Stimulated activated CD4-positive, alpha-beta T cell treated with anti-CD3 and anti-CD28 coated beads, Interleukin-12 subunit alpha, Interleukin-12 subunit beta, amount 100 ng/mL, for 4 hours (primary cell): ENCODE data around the gene ARL4C.
A peak's percentile ranks its signal among the peaks of the same experiment; 100 is the strongest.
"Not testable (repeated sequence)": the region's sequence is repeated elsewhere in the genome, so short reads cannot be mapped to it uniquely, and the experiment has no call there.

Source experiments
- DNase-seq: peaks from one replicate; pipeline ENCODE4 v3.0.0-alpha.2; 2020

Gene ARL4C

DNA sequence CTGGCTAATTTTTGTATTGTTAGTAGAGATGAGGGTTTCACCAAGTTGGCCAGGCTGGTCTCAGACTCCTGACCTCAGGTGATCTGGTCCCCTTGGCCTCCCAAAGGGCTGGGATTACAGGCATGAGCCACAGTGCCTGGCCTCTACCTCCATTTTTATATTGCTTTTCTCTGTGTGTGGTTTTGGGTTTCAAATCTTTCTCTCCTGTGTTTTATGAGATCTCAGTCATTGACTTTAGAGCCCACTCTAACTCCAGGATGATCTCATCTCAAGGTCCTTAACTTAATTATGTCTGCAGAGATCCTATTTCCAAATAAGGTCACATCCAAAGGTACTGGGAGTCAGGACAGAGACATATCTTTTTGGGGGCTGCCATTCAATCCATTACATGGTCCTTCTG is 24.7 kb downstream of the ARL4C start:
- DNase-seq: no peak

GRCh38 chr2:234469972-234470371 is 26.9 kb downstream of the ARL4C start:
- DNase-seq: no peak

DNA sequence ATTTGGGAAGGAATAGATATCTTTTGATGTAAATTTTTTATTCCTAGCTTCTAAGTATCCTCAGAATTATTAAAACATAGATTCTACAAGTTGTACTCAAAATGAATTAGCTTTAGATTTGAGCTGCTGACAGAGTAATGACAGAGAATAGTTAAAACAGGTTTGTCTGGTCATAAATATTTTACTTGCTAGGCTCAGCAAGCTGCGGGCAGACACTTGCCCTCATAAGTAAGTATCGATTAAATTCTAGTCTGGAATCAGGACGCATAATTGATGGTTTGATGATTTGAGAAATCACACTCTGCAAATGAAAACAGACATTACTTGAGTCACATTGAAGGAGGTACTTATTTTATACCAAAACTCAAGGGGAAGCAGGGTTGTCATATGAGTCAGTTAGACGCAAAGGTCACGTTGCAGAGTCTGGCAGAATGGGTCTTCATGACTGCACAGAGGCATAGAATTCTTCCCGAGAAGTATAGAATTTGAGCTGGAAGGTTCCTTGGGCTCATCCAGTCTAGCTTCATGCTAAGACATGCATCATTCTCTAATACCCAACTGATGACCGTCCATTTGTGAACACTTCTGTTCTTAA is 27.5 kb downstream of the ARL4C start:
- DNase-seq: no peak

DNA sequence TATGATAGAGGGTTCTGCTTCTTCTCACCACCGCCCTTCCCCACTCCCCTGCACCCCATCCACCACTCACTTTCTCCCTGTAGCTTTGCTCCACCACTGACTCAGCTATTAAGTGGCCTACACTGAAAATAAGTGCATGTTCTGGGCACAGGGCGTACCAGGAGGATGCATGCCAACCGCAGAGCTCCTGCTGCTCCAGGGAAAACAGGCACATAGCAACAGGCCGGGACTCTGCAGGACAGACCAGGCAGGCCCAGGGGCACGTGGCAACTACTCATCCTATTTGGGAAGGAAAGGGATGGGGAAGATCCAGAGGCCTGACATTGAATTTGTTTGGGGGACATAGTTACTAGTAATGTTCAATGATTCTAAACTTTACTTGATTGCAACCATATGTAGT is 28.4 kb downstream of the ARL4C start:
- DNase-seq: no peak

DNA sequence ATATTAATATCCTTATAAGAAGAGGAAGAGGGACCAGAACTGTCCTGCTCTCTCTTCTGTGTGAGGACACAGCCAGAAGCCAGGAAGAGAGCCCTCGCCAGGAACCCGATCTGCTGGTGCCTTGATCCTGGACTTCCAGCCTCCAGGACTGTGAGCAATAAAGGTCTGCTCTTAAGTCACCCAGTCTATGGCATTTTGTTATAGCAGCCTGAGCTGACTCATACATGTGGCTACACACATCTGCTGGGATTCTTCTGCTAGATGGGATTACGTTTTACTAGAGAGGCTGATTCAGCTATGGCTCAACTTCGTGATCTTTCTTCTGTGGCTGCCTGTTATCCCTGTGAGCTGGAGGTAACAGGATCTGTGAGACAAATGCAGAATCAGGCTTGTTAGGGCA is 29.6 kb downstream of the ARL4C start:
- DNase-seq: no peak

DNA sequence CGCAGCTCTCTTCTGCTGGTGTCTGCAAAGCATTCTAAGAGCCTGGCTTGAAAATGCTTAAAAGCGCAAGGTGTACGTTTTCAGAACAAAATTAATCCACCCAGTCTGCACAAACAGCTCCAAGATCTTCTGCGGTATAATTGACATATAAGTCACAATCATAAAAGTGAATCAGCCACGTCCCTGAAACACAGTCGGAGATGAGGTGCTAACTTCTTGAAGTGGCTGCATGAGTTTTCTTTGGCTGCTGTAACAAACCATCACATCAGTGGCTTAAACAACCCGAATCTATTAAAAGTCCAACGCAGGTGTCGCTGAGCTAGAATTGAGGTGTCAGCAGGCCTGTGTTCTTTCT is 32.6 kb downstream of the ARL4C start:
- DNase-seq: no peak

DNA sequence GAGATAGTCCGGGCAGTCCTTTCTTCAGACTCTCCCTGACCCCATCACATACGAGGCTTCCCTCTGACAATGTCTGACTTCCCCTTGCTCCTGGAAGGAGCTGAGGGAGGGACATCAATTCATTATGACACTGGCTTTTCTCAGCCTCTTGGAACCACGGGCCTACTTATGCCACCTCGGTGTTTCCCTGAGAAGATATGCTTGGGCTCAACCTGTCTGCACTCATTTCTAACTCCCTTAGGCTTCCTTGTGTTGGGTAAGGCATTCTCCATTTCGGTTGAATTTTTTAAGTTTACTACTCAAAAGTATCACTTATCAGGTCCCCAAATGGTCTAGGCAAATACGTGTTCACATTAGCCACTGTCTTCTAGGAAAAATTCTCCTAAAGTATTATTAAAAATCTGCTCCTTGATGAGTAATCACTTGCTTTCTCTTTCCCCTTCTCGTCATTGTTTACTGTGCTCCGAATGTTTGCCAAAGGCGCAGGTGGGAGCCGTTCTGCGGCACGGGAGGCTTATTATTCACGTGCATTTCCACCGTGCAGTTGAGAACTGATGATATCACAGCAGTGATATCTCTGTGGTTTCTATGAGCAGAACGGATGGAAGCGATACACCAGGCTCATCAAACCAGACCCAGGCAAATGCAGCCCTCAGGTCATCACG is 33.1 kb downstream of the ARL4C start:
- peak; percentile 57 for DNase-seq

- DNase-seq: no peak
Observed at GRCh38 chr2:234462218-234462992, 34.5 kb downstream of the ARL4C start.

DNA sequence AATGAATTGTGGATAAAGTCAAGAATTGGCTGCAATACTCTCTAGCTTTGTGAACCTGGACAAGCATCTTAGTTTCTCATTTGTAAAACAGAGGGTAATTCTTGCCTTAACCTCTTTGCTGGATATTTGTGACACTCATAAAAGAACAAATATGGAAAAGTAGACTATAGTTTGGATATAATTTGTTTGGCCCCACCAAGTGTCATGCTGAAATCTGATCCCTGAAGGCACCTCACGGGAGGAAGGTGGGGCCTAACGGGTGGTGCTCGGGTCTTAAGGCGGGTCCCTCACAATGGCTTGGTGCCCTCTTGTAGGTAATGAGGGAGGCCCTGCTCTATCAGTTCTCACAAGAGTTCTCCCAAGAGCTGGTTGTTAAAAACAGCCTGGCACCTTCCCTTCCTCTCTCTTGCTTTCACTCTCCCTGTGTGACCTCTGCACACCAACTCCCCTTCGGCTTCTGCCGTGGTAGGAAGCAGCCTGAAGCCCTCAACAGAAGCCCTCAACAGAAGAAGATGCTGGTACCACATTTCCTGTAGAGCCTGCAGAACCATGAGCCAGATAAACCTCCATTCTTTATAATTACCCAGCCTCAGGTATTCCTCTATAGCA is 37.4 kb downstream of the ARL4C start:
- no peak for DNase-seq

GRCh38 chr2:234458466-234458865 is 38.4 kb downstream of the ARL4C start:
- DNase-seq: no peak

DNA sequence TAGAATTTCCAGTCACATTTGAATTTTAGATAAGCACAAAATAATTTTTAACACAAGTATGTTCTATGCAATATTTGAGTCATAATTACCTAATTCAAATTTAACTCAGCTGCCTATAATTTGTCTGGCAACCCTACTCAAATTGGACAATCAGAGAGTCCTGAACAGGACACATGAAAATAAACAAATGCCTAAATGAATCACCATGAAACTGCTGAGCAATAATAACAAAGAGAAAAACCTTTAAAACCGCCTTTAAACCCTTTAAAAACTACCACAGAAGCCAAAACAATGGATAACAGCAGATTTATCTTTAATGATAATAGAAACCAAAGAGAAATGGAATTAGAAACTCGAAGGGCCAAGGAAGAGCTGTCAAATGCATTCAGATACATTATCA is 39.5 kb downstream of the ARL4C start:
- no peak for DNase-seq

DNA sequence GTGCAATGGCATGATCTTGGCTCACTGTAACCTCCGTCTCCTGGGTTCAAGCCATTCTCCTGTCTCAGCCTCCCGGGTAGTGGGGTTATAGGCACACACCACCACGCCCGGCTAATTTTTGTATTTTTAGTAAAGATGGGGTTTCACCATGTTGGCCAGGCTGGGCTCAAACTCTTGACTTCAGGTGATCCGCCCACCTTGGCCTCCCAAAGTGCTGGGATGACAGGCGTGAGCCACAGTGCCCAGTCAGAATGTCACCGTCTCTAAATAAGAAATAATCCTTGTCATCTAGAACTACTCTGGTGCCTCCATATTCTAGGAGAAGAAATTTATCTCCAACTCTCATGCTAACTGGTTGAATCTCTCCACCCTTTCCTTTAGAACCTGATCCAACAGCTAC is 41.6 kb downstream of the ARL4C start:
- DNase-seq: not testable (repeated sequence)

DNA sequence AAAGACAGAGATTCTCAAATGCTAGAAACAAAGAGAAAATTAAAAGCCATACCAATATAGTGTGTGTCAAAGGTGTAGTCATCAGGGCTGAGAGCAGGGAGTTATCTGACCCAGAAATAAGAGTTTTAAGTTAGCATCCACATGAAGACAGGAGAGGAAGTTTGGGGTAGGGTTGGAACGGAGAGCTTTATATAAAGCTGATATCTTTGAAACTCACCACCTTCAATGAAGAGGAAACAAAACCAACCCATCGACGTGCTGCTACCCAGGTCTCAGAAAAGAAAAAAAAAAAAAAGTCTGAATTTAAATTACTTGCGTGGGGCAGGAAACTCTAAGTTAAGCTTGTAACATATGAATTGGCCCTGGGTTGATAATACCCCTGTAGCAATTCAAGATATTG is 42.4 kb downstream of the ARL4C start:
- DNase-seq: no peak

DNA sequence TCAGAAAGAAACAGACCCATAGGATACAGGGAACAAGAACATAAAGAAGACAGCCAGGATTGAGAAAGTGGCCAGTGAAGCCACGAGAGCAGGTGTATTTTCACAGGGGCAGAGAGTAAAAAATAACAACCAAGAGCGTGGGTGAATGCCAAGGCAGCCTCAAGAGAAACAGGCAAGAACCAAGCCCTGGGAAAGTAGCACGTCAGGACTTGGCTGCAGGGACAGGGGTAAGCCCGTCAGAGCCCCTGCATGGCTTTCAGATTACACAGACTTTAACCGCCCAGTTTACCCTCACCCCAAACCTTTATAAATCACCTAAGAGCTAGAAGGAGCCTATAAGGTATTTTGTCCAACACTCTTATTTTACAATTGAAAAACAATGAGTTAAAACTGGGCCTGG is 43.7 kb downstream of the ARL4C start:
- DNase-seq: no peak

DNA sequence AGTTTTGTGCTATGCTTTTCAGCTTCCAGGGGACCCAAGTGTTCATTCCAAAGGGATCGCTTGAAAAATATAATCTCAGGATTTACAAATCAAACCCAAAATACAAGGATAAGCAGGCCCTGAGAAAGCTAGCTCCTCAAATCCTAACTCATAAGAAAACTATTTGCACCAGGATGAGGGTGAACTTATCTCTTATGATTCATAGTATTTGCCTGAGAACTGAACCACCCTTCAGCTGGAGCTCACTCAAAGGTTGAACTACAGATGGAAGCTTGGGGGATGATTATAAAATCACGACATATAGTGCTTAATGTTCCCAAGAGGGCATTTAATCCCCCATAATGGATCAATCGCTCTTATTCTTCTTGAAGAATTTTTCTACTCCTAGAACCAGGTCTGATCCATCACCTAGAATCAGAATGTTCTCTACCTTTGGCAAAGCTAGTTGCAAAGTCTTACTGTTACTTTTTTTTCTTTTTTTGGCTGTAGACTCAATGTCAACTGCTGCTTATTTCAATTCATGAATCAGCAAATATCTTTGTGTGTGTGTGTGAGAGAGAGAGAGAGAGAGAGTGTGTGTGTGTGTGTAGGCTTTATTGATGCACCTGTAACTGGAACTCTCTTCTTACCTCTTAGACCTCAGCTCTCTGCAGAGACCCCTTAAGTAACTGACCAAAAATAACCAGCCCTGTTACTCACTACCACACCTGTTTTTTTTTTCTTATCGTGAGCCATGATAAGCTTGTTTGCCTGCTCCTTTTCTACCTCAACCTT is 44.8 kb downstream of the ARL4C start:
- DNase-seq: no peak

DNA sequence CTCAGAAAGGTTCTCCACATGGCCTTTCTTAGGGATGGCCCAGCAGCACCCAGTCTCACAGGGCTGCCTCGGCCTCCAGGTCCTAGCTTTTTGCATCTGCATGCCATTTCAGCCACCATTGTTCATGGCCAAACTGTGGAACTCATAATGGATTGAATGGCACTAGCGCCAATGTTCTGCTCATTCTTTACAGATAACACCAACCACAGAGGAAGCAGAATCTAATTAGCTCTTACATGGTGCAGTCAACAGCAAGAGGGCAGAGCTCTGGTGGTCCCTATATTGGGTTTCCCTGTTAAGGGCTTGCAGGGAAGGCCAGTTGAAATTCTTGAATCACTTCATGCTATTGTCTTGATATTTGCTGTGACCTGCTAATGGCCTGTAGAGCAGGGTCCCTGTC is 45.6 kb downstream of the ARL4C start:
- DNase-seq: no peak

DNA sequence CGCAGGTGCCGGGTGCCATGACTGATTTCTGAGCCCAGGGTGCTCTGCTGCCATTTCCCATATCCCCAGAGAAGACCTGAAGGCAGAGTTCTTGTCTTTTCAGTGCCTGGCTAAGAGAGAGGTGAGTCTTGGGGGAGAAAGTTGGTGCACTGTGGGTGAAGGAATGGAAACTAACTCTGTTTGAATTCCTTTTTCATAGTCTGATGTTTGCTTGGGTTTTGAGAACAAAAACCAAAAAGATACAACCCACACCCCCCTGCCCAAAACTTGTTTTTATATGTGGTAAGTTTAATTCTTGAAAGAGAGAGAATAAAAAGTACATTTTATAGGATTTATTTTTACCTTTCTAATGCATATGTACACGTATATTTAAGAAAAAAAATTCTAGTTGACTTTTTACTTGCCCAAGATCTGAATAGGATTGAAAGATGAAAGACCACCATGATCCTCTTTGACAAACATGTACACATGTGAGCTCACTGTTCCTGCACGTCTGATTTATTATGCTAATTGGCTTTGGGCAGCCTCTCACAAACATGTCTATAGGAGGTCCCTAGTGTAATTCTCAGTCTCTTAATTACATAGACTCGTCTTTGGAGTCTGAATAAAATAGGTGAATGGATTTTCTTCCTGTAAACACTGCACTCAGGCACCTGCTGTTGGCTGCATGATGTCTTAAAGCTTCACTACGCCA is 46.3 kb downstream of the ARL4C start:
- no peak for DNase-seq

GRCh38 chr2:234448506-234449184 is 48.2 kb downstream of the ARL4C start:
- no peak for DNase-seq

- DNase-seq: no peak
Observed at GRCh38 chr2:234447963-234448362, 48.9 kb downstream of the ARL4C start.

DNA sequence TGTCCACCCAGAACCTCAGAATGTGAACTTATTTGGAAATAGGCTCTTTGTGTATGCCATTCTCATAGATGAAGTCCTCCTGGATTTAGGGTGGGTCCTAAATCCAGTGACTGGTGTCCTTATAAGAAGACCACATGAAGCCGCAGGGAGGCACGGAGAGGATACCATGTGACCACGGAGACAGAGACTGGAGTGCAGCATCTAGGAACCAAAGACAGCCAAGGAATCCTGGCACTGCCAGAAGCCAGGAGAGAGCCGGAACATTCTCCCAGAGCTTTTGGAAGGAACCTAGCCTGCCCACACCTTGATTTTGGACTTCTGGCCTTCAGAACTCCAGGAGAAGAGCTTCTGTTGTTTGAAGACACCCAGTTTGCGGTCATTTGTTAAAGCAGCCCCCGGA is 49.7 kb downstream of the ARL4C start:
- no peak for DNase-seq

GRCh38 chr2:234446404-234447076 is 50.3 kb downstream of the ARL4C start:
- peak; percentile 51 for DNase-seq
